A673 (cell line): Measurements from ENCODE around the gene PRKCA.

ENCODE experiments used
- CTCF ChIP-seq: fragments of 300-800, 200-600 bp; sonication (generic); conservative IDR thresholded peaks from 2 replicates; pipeline ENCODE4 v1.5.1; 2017; ENCODE audit warnings: low read depth, mild to moderate bottlenecking, antibody characterized with exemption, low read length, moderate library complexity, mixed read lengths
- EZH2 ChIP-seq: fragments of 200-600 bp; sonication (generic); IDR thresholded peaks from 2 replicates; pipeline ENCODE4 v1.6.1; 2017; ENCODE audit warnings: borderline replicate concordance, low read depth, mild to moderate bottlenecking, mixed read lengths, antibody characterized with exemption, low read length; ENCODE audit not compliant: poor library complexity, severe bottlenecking

- TF ChIP-seq CTCF (no peak), EZH2 (no peak)
These were observed 488.2 kb downstream of the PRKCA start for GRCh38 chr17:66790501-66791061.
